H9 (cell line): Measurements from ENCODE around the gene SCAP. TPM values are rescaled to one million over a fixed set of nuclear protein-coding genes. Genes with fewer than 3 reads are reported as not detected.

Source experiments
- DNase-seq: peaks from one replicate; pipeline ENCODE4 v3.0.0-alpha.2; 2017
- H2AFZ ChIP-seq: one replicate; pipeline ENCODE4 v1.6.1; 2013; ENCODE audit warnings: mild to moderate bottlenecking, low read length, control low read depth, moderate library complexity
- H2AK5ac ChIP-seq: 2 replicates; pipeline ENCODE4 v1.6.1; 2013; ENCODE audit warnings: low read length, control low read depth, mixed read lengths; ENCODE audit not compliant: insufficient read length
- H2BK120ac ChIP-seq: one replicate; pipeline ENCODE4 v1.6.1; 2013; ENCODE audit warnings: low read depth, mild to moderate bottlenecking, low read length, control low read depth, inconsistent platforms; ENCODE audit not compliant: poor library complexity, severe bottlenecking
- H2BK12ac ChIP-seq: 2 replicates; pipeline ENCODE4 v1.6.1; 2013; ENCODE audit warnings: low read length, control low read depth, mixed read lengths, low read depth; ENCODE audit not compliant: insufficient read length
- H2BK15ac ChIP-seq: 2 replicates; pipeline ENCODE4 v1.6.1; 2013; ENCODE audit warnings: low read depth, low read length, control low read depth
- H2BK20ac ChIP-seq: one replicate; pipeline ENCODE4 v1.6.1; 2013; ENCODE audit warnings: low read depth, mild to moderate bottlenecking, low read length, control low read depth, inconsistent platforms; ENCODE audit not compliant: poor library complexity, severe bottlenecking
- H2BK5ac ChIP-seq: 2 replicates; pipeline ENCODE4 v1.6.1; 2013; ENCODE audit warnings: low read length, control low read depth, mixed read lengths; ENCODE audit not compliant: insufficient read length
- H3K14ac ChIP-seq: 2 replicates; pipeline ENCODE4 v1.6.1; 2013; ENCODE audit warnings: low read length, control low read depth; ENCODE audit not compliant: insufficient read depth
- H3K18ac ChIP-seq: 2 replicates; pipeline ENCODE4 v1.6.1; 2013; ENCODE audit warnings: low read depth, mild to moderate bottlenecking, mixed read lengths, low read length, control low read depth; ENCODE audit not compliant: insufficient read length
- H3K23ac ChIP-seq: 2 replicates; pipeline ENCODE4 v1.6.1; 2013; ENCODE audit warnings: low read length, control low read depth, mixed read lengths, low read depth; ENCODE audit not compliant: insufficient read length
- H3K23me2 ChIP-seq: 2 replicates; pipeline ENCODE4 v1.6.1; 2013; ENCODE audit warnings: low read depth, mild to moderate bottlenecking, mixed read lengths, low read length, control low read depth; ENCODE audit not compliant: insufficient read length, poor library complexity, severe bottlenecking
- H3K27ac ChIP-seq: 2 replicates; pipeline ENCODE4 v1.5.1; 2013; ENCODE audit warnings: low read length, control low read depth, mixed read lengths, low read depth; ENCODE audit not compliant: insufficient read length
- H3K27me3 ChIP-seq: 2 replicates; pipeline ENCODE4 v1.6.1; 2013; ENCODE audit warnings: low read length, control low read depth, inconsistent platforms; ENCODE audit not compliant: insufficient read depth
- H3K4ac ChIP-seq: 2 replicates; pipeline ENCODE4 v1.6.1; 2013; ENCODE audit warnings: low read depth, mild to moderate bottlenecking, control low read depth, inconsistent platforms, low read length, moderate library complexity
- H3K4me1 ChIP-seq: 2 replicates; pipeline ENCODE4 v1.6.1; 2013; ENCODE audit warnings: low read length, control low read depth, inconsistent platforms; ENCODE audit not compliant: insufficient read depth
- H3K4me2 ChIP-seq: 2 replicates; pipeline ENCODE4 v1.6.1; 2013; ENCODE audit warnings: low read length, control low read depth, mixed read lengths; ENCODE audit not compliant: insufficient read length, insufficient read depth
- H3K56ac ChIP-seq: 2 replicates; pipeline ENCODE4 v1.6.1; 2013; ENCODE audit warnings: low read depth, mild to moderate bottlenecking, mixed read lengths, low read length, control low read depth; ENCODE audit not compliant: insufficient read length
- H3K79me1 ChIP-seq: 2 replicates; pipeline ENCODE4 v1.6.1; 2013; ENCODE audit warnings: low read depth, mild to moderate bottlenecking, moderate library complexity, low read length, control low read depth, inconsistent platforms; ENCODE audit not compliant: insufficient read depth, poor library complexity, severe bottlenecking
- H3K79me2 ChIP-seq: 2 replicates; pipeline ENCODE4 v1.6.1; 2013; ENCODE audit warnings: low read length, control low read depth, inconsistent platforms; ENCODE audit not compliant: insufficient read depth
- H3K9ac ChIP-seq: 2 replicates; pipeline ENCODE4 v1.6.1; 2013; ENCODE audit warnings: low read length, control low read depth, mixed read lengths; ENCODE audit not compliant: insufficient read length; ENCODE audit errors: extremely low read depth
- H3K9me3 ChIP-seq: one replicate; pipeline ENCODE4 v1.6.1; 2013; ENCODE audit warnings: low read depth, low read length, inconsistent platforms; ENCODE audit not compliant: control insufficient read depth
- H3T11ph ChIP-seq: one replicate; pipeline ENCODE4 v1.6.1; 2013; ENCODE audit warnings: mild to moderate bottlenecking, low read length, control low read depth, inconsistent platforms
- H4K20me1 ChIP-seq: one replicate; pipeline ENCODE4 v1.6.1; 2013; ENCODE audit not compliant: control insufficient read depth, insufficient read length, insufficient read depth
- H4K5ac ChIP-seq: 2 replicates; pipeline ENCODE4 v1.6.1; 2013; ENCODE audit warnings: low read depth, mild to moderate bottlenecking, mixed read lengths, low read length, control low read depth; ENCODE audit not compliant: insufficient read length
- H4K8ac ChIP-seq: replicated peaks from 2 replicates; pipeline ENCODE4 v1.6.1; 2013; ENCODE audit warnings: low read length, control low read depth, mixed read lengths, low read depth; ENCODE audit not compliant: insufficient read length
- H4K91ac ChIP-seq: 2 replicates; pipeline ENCODE4 v1.6.1; 2013; ENCODE audit warnings: low read depth, mild to moderate bottlenecking, moderate library complexity, mixed read lengths, low read length, control low read depth; ENCODE audit not compliant: insufficient read length
- H3K27ac Mint-ChIP-seq, 3 experiments: 2 replicates in 2 of 3; 3 replicates in 1 of 3; pipeline ENCODE4 v1.8.0; 2020 to 2021; ENCODE audit warnings: mixed read lengths in 3 of 3, mild to moderate bottlenecking in 1 of 3, moderate library complexity in 1 of 3
- H3K27me3 Mint-ChIP-seq: 2 replicates; pipeline ENCODE4 v1.8.0; 2021; ENCODE audit warnings: low read depth, mild to moderate bottlenecking, moderate library complexity, mixed read lengths
- H3K36me3 Mint-ChIP-seq, 3 experiments: 2 replicates in 2 of 3; 3 replicates in 1 of 3; pipeline ENCODE4 v1.8.0; 2020 to 2021; ENCODE audit warnings: low read depth in 3 of 3, mixed read lengths in 3 of 3; ENCODE audit not compliant: insufficient read depth in 1 of 3
- H3K4me1 Mint-ChIP-seq, 2 experiments: 2 replicates each; pipeline ENCODE4 v1.8.0; 2020; ENCODE audit warnings: mixed read lengths in 2 of 2
- H3K4me3 Mint-ChIP-seq, 2 experiments: 2 replicates in 1 of 2; 3 replicates in 1 of 2; pipeline ENCODE4 v1.8.0; 2020 to 2021; ENCODE audit warnings: mild to moderate bottlenecking in 2 of 2, mixed read lengths in 2 of 2, moderate library complexity in 1 of 2
- H3K9me3 Mint-ChIP-seq, 2 experiments: 2 replicates in 1 of 2; 3 replicates in 1 of 2; pipeline ENCODE4 v1.8.0; 2020; ENCODE audit warnings: mild to moderate bottlenecking in 2 of 2, mixed read lengths in 2 of 2, moderate library complexity in 1 of 2
- WGBS: extraction: QIAGEN DNeasy Blood & Tissue Kit; methylation state at CpG from one replicate; pipeline ENCODE4 v1.1.7; 2013; ENCODE audit warnings: missing lambda C conversion rate, low lambda C conversion rate, mixed read lengths; ENCODE audit not compliant: insufficient read length; ENCODE audit errors: extremely low coverage; 5-methylcytosine and 5-hydroxymethylcytosine counted together
- total RNA-seq: library from RNA; stranded (reverse); gene quantifications from 2 replicates; pipeline ENCODE4 v1.2.1, GENCODE V29; 2021
- TF ChIP-seq, protein P1 (sequence below): fragments of 200-600 bp; sonication (generic); conservative IDR thresholded peaks from 3 replicates; pipeline ENCODE4 v1.8.0; 2021; ENCODE audit warnings: antibody characterized with exemption, mild to moderate bottlenecking

Gene SCAP
- total RNA-seq, 1 experiment from 2014 or later, result 104 TPM

DNA sequence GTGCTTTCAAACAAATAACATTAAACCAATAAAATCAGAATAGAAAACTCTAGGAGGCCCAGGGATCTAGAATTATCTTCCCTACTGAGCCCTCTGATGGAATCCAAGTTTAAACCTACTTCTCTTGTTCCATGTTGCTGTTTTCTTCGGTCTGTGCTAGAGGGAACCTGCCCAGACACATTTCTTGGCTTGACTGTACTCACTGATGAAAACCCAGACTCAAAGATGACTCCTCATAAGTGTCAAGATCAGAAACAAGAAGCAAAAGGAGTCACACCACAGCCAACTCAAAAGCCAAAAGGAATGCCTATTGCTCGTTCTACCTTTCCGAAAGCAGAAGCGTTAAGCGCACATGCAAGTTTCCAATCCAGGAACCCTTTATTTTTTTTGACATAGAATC, 31.6 kb downstream of the SCAP start:
- Histone ChIP-seq H4K20me1 (peaks cover 3% of the 10 kb centered on the region), H3K14ac (no peak overlapping the region), H3K9me3 (no peaks in the 10 kb centered on the region), H2AK5ac (no peak overlapping the region), H3K4me2 (no peak overlapping the region), H3K18ac (no peak overlapping the region), H3K56ac (no peak overlapping the region), H3T11ph (no peak overlapping the region), H3K79me2 (no peaks in the 10 kb centered on the region; the same call in 1 of the 2 replicates), H3K9ac (no peak overlapping the region), H3K27me3 (no peaks in the 10 kb centered on the region), H2BK20ac (no peak overlapping the region), H4K91ac (no peak overlapping the region), H3K23ac (no peak overlapping the region), H2BK15ac (no peak overlapping the region), H3K4me1 (no peaks in the 10 kb centered on the region), H3K23me2 (no peaks in the 10 kb centered on the region), H4K5ac (no peak overlapping the region), H3K27ac (no peak overlapping the region), H3K79me1 (peaks cover 3% of the 10 kb centered on the region), H2BK5ac (no peak overlapping the region), H2AFZ (no peak overlapping the region), H2BK120ac (no peak overlapping the region), H3K4ac (no peak overlapping the region), H2BK12ac (no peak overlapping the region), H4K8ac (no peak overlapping the region)
- no peaks in the 10 kb centered on the region for H3K9me3 Mint-ChIP-seq
- H3K27ac Mint-ChIP-seq, result peak overlapping the region in 2 of 3 experiments; percentile 80 to 84; a peak in 4 of 7 replicates
- H3K4me1 Mint-ChIP-seq, result peaks cover 13 to 14% of the 10 kb centered on the region in 2 experiments
- TF ChIP-seq, protein P1, sequence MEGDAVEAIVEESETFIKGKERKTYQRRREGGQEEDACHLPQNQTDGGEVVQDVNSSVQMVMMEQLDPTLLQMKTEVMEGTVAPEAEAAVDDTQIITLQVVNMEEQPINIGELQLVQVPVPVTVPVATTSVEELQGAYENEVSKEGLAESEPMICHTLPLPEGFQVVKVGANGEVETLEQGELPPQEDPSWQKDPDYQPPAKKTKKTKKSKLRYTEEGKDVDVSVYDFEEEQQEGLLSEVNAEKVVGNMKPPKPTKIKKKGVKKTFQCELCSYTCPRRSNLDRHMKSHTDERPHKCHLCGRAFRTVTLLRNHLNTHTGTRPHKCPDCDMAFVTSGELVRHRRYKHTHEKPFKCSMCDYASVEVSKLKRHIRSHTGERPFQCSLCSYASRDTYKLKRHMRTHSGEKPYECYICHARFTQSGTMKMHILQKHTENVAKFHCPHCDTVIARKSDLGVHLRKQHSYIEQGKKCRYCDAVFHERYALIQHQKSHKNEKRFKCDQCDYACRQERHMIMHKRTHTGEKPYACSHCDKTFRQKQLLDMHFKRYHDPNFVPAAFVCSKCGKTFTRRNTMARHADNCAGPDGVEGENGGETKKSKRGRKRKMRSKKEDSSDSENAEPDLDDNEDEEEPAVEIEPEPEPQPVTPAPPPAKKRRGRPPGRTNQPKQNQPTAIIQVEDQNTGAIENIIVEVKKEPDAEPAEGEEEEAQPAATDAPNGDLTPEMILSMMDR, result no peak
- no peak overlapping the region for H3K4me3 Mint-ChIP-seq
- H3K36me3 Mint-ChIP-seq, result peaks cover 14 to 45% (median 36%) of the 10 kb centered on the region in 3 experiments
- no peak for DNase-seq
- no peaks in the 10 kb centered on the region for H3K27me3 Mint-ChIP-seq
- WGBS, result no CpG with 5 or more reads among the region's 5 CpGs
